Gastroesophageal sphincter (tissue), 4 donors: Measurements from ENCODE around the gene SMURF1. TPM values are rescaled to one million over a fixed set of nuclear protein-coding genes. Genes with fewer than 3 reads are reported as not detected.

ENCODE experiments used
- ATAC-seq: fragments of 150-250 bp; one replicate; pipeline ENCODE4 v1.9.1; 2016; ENCODE audit warnings: mild to moderate bottlenecking, moderate library complexity
- H3K27ac ChIP-seq, 4 donors: fragments of 200-600 bp; sonication (generic) in 3 of 4; 1 replicate in 3 of 4; 2 replicates in 1 of 4; pipeline ENCODE4 v1.5.1; 2016 to 2019
- H3K27me3 ChIP-seq: fragments of 200-600 bp; sonication (generic); one replicate; pipeline ENCODE4 v1.5.1; 2019
- H3K36me3 ChIP-seq, 2 donors: fragments of 200-600 bp; sonication (generic); one replicate each; pipeline ENCODE4 v1.5.1; 2019; ENCODE audit warnings: control low read depth in 1 of 2
- H3K4me1 ChIP-seq, 3 donors: fragments of 200-600 bp; sonication (generic); 1 replicate in 2 of 3; 2 replicates in 1 of 3; pipeline ENCODE4 v1.5.1; 2016 to 2019; ENCODE audit warnings: control low read depth in 2 of 3
- H3K4me3 ChIP-seq, 2 donors: fragments of 200-600 bp; sonication (generic); one replicate each; pipeline ENCODE4 v1.5.1; 2019; ENCODE audit warnings: mild to moderate bottlenecking in 1 of 2, moderate library complexity in 1 of 2
- H3K9me3 ChIP-seq, 3 donors: fragments of 200-600 bp; sonication (generic); one replicate each; pipeline ENCODE4 v1.5.1; 2017 to 2019; ENCODE audit warnings: control low read depth in 2 of 3
- CTCF ChIP-seq, 4 experiments: fragments of 200-600 bp in 2 of 4; fragments of 450-650 bp in 2 of 4; sonication (generic) in 1 of 4; IDR thresholded peaks; one replicate each; pipeline ENCODE4 v1.5.1; 2017 to 2019; ENCODE audit warnings: antibody characterized with exemption in 4 of 4, mild to moderate bottlenecking in 2 of 4, moderate library complexity in 2 of 4
- EP300 ChIP-seq: sonication (generic); formaldehyde crosslinking; IDR thresholded peaks from one replicate; pipeline ENCODE4 v1.6.1; 2017; ENCODE audit warnings: antibody characterized with exemption, mild to moderate bottlenecking
- POLR2A ChIP-seq, 2 donors: fragments of 450-650 bp; IDR thresholded peaks; one replicate each; pipeline ENCODE4 v1.6.1; 2017; ENCODE audit warnings: antibody characterized with exemption in 2 of 2, mild to moderate bottlenecking in 2 of 2, moderate library complexity in 1 of 2
- POLR2AphosphoS5 ChIP-seq: sonication (generic); formaldehyde crosslinking; IDR thresholded peaks from one replicate; pipeline ENCODE4 v1.6.1; 2017; ENCODE audit warnings: antibody characterized with exemption
- WGBS, 2 donors: methylation state at CpG; one replicate each; pipeline ENCODE4 v1.1.5; 2018; ENCODE audit warnings: low coverage in 1 of 2; 5-methylcytosine and 5-hydroxymethylcytosine counted together
- total RNA-seq, 4 donors: library from RNA; depleted of rRNA; stranded (reverse); fragments of >200 nt; gene quantifications; one replicate each; pipeline ENCODE4 v1.1.0, GENCODE V29; 2016

Gene SMURF1
- total RNA-seq, 4 donors from 2014 or later: 20.1 to 26.2 (median 21.9) TPM

GRCh38 chr7:99002148-99002826 is 141.6 kb downstream of the SMURF1 start:
- Histone ChIP-seq H3K27me3 (no peaks in the 10 kb centered on the region), H3K27ac (no peak overlapping the region), H3K9me3 (no peaks in the 10 kb centered on the region), H3K36me3 (peaks cover 0 to 91% of the 10 kb centered on the region in 2 donors), H3K4me1 (peaks cover 0 to 12% (median 0%) of the 10 kb centered on the region in 3 donors), H3K4me3 (no peak overlapping the region)
- no peak for ATAC-seq
- whole genome bisulfite sequencing, 2 donors: 86 to 92% methylated on average over 9 of the region's 12 CpGs
- TF ChIP-seq POLR2AphosphoS5: no peak
- TF ChIP-seq POLR2A (IDR thresholded peaks at IDR 0.05): no peak
- no peak for TF ChIP-seq EP300
- no peak for TF ChIP-seq CTCF (IDR thresholded peaks at IDR 0.05)

DNA sequence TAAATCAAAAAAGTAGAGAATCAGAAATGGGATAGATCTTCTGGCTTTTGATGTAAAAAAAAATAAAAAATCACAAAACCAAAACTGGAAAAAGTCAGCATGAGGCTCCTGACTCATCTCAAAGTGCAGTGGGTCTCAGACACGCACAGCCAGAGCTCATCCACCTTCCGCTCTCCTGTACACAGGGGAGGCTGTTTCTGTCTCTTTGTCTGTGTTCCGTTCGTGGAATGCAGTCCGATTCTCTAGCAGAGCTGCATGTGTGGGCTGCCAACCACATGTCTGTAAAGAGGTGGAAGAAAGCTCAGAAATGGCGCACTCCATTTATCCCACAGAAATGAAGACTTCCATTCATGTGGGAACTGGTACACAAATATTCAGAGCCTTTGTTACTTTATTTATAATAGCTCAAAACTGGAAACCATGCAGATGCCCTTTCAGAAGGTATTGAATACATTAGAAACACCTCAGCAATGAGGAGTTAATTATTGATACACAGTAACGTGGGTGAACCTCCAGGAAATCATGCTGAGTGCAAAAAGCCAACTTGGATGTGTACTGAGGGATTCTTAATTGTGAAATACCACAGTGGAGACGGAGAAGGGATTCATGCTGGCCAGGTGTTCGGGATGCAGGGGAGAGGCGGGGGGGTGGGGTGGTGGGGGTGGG is 142.3 kb downstream of the SMURF1 start:
- Histone ChIP-seq H3K4me1 (peaks cover 0 to 12% (median 0%) of the 10 kb centered on the region in 3 donors), H3K27ac (no peak overlapping the region), H3K4me3 (no peak overlapping the region), H3K9me3 (no peaks in the 10 kb centered on the region), H3K27me3 (no peaks in the 10 kb centered on the region), H3K36me3 (peaks cover 0 to 89% of the 10 kb centered on the region in 2 donors)
- WGBS, 2 donors: 81 to 88% methylated on average over 7 to 10 of the region's 10 CpGs
- ATAC-seq: no peak
- TF ChIP-seq CTCF (IDR thresholded peaks at IDR 0.05) (no peak), POLR2AphosphoS5 (no peak), POLR2A (IDR thresholded peaks at IDR 0.05) (no peak), EP300 (no peak)

GRCh38 chr7:99000904-99001465 is 142.9 kb downstream of the SMURF1 start:
- Histone ChIP-seq H3K36me3 (peaks cover 0 to 89% of the 10 kb centered on the region in 2 donors), H3K27ac (no peak overlapping the region), H3K27me3 (no peaks in the 10 kb centered on the region), H3K4me1 (peaks cover 0 to 12% (median 0%) of the 10 kb centered on the region in 3 donors), H3K4me3 (no peak overlapping the region), H3K9me3 (no peaks in the 10 kb centered on the region)
- no peak for ATAC-seq
- WGBS, 2 donors: 93 to 100% methylated on average over 7 to 14 of the region's 14 CpGs
- TF ChIP-seq POLR2A (IDR thresholded peaks at IDR 0.05) (no peak), POLR2AphosphoS5 (no peak), EP300 (no peak), CTCF (IDR thresholded peaks at IDR 0.05) (no peak)

DNA sequence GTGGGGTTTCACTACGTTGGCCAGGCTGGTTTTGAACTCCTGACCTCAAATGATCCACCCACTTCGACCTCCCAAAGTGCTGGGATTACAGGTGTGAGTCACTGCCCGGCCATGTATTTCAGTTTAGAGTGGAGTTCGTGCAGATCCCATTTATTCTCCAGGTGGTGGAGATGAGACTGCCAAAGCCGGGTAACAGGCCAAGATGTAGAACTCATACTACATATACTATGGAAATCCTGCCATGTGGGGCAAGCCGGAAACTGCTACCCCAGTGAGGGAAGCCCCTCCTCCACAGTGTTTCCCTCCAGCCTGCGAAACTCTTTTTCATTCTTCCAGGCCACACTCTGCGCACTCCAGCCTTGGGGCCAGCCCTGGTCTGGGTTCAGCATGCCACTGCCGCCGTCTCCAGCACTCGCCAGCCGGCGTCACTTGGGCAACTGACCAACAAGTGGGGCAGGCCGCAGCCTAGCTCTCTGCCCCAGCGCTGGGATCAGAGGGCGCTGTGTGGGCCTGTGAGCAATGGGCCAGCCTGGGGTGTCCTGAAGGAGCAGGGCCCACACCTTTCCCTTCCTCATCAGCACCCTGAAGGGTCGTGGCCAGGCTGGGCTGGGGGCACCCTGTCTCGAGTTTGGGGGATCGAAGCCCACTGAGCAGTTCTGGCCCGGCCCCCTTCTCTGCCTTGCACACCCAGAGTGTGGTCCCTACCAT is 143.6 kb downstream of the SMURF1 start:
- Histone ChIP-seq H3K36me3 (peaks cover 0 to 89% of the 10 kb centered on the region in 2 donors), H3K4me1 (peaks cover 0 to 12% (median 0%) of the 10 kb centered on the region in 3 donors), H3K27me3 (no peaks in the 10 kb centered on the region), H3K27ac (no peak overlapping the region), H3K4me3 (no peak overlapping the region), H3K9me3 (no peaks in the 10 kb centered on the region)
- ATAC-seq: no peak
- no peak for TF ChIP-seq EP300
- no peak for TF ChIP-seq POLR2A (IDR thresholded peaks at IDR 0.05)
- TF ChIP-seq POLR2AphosphoS5: no peak
- no peak for TF ChIP-seq CTCF (IDR thresholded peaks at IDR 0.05)
- 80% methylated on average over 2 of the region's 20 CpGs; no CpG with 5 or more reads in 1 of the 2 donors for WGBS, 2 donors
